CD14-positive monocyte (primary cell): ENCODE measurements around the gene JMJD1C. TPM values are rescaled to one million over a fixed set of nuclear protein-coding genes. Genes with fewer than 3 reads are reported as not detected.

ENCODE experiments used
- DNase-seq, 3 donors: peaks; one replicate each; pipeline ENCODE4 v3.0.0-alpha.2; 2011 to 2022
- H2AFZ ChIP-seq: 2 replicates; pipeline ENCODE4 v1.6.0; 2012; ENCODE audit warnings: mild to moderate bottlenecking, low read depth, low read length, inconsistent platforms; ENCODE audit not compliant: insufficient read depth, poor library complexity, severe bottlenecking
- H3K27ac ChIP-seq, 2 donors: 1 replicate in 1 of 2; 2 replicates in 1 of 2; pipeline ENCODE4 v1.5.1; 2012 to 2013; ENCODE audit warnings: low read length in 2 of 2, control low read depth in 1 of 2, inconsistent platforms in 1 of 2, low read depth in 1 of 2, mild to moderate bottlenecking in 1 of 2
- H3K27me3 ChIP-seq, 2 donors: one replicate each; pipeline versions ENCODE4 v1.6.0 to v1.6.1; 2011 to 2013; ENCODE audit warnings: low read length in 2 of 2; ENCODE audit not compliant: control insufficient read depth in 2 of 2, insufficient read depth in 2 of 2
- H3K36me3 ChIP-seq, 2 donors: replicated peaks in 1 of 2; 1 replicate in 1 of 2; 2 replicates in 1 of 2; pipeline versions ENCODE4 v1.5.1 to v1.6.1; 2012 to 2013; ENCODE audit warnings: low read length in 2 of 2, control low read depth in 1 of 2, inconsistent platforms in 1 of 2, mild to moderate bottlenecking in 1 of 2; ENCODE audit not compliant: insufficient read depth in 2 of 2, control insufficient read depth in 1 of 2
- H3K4me1 ChIP-seq, 2 donors: 1 replicate in 1 of 2; 2 replicates in 1 of 2; pipeline versions ENCODE4 v1.5.1 to v1.6.1; 2012 to 2013; ENCODE audit warnings: low read length in 2 of 2, control low read depth in 1 of 2, inconsistent platforms in 1 of 2, mild to moderate bottlenecking in 1 of 2, moderate library complexity in 1 of 2; ENCODE audit not compliant: insufficient read depth in 2 of 2, control insufficient read depth in 1 of 2
- H3K4me2 ChIP-seq: replicated peaks from 2 replicates; pipeline ENCODE3; 2012; ENCODE audit warnings: low read length, moderate library complexity, mild to moderate bottlenecking; ENCODE audit not compliant: poor library complexity, severe bottlenecking; ENCODE audit errors: extremely low read depth
- H3K4me3 ChIP-seq, 3 experiments: fragments of 200-600 bp in 1 of 3; sonication (generic) in 1 of 3; replicated peaks in 1 of 3; 1 replicate in 2 of 3; 2 replicates in 1 of 3; pipeline ENCODE4 v1.5.1; 2011 to 2013; ENCODE audit warnings: low read length in 3 of 3, mild to moderate bottlenecking in 3 of 3, control low read depth in 2 of 3, low read depth in 2 of 3, inconsistent platforms in 1 of 3, moderate library complexity in 1 of 3
- H3K79me2 ChIP-seq: 2 replicates; pipeline ENCODE4 v1.6.0; 2012; ENCODE audit warnings: mild to moderate bottlenecking, control low read depth, inconsistent platforms, low read length, moderate library complexity; ENCODE audit not compliant: insufficient read depth
- H3K9ac ChIP-seq: 2 replicates; pipeline ENCODE4 v1.6.0; 2017; ENCODE audit warnings: low read length, mild to moderate bottlenecking; ENCODE audit not compliant: insufficient read depth, poor library complexity, severe bottlenecking
- H3K9me3 ChIP-seq, 2 donors: replicated peaks in 1 of 2; 1 replicate in 1 of 2; 2 replicates in 1 of 2; pipeline versions ENCODE4 v1.5.1 to v1.6.1; 2012 to 2013; ENCODE audit warnings: low read length in 2 of 2, control low read depth in 1 of 2; ENCODE audit not compliant: control insufficient read depth in 1 of 2, insufficient read depth in 1 of 2
- H4K20me1 ChIP-seq: 2 replicates; pipeline ENCODE4 v1.6.0; 2012; ENCODE audit warnings: mild to moderate bottlenecking, low read length, control low read depth, moderate library complexity; ENCODE audit not compliant: insufficient read depth
- H3K27ac Mint-ChIP-seq, 7 donors: one replicate each; pipeline ENCODE4 v1.8.0; 2020; ENCODE audit warnings: mild to moderate bottlenecking in 7 of 7, mixed read lengths in 7 of 7, moderate library complexity in 6 of 7, inconsistent platforms in 2 of 7
- H3K27me3 Mint-ChIP-seq, 3 donors: one replicate each; pipeline ENCODE4 v1.8.0; 2021 to 2022; ENCODE audit warnings: low read depth in 3 of 3, mild to moderate bottlenecking in 3 of 3, mixed read lengths in 3 of 3, moderate library complexity in 3 of 3, inconsistent platforms in 1 of 3
- H3K36me3 Mint-ChIP-seq, 2 donors: one replicate each; pipeline ENCODE4 v1.8.0; 2020; ENCODE audit warnings: mixed read lengths in 2 of 2, inconsistent platforms in 1 of 2, mild to moderate bottlenecking in 1 of 2
- H3K4me1 Mint-ChIP-seq: one replicate; pipeline ENCODE4 v1.8.0; 2020; ENCODE audit warnings: mild to moderate bottlenecking, mixed read lengths
- H3K4me3 Mint-ChIP-seq, 2 donors: one replicate each; pipeline ENCODE4 v1.8.0; 2020; ENCODE audit warnings: mild to moderate bottlenecking in 2 of 2, mixed read lengths in 2 of 2, moderate library complexity in 1 of 2
- H3K9me3 Mint-ChIP-seq, 7 donors: one replicate each; pipeline ENCODE4 v1.8.0; 2020 to 2022; ENCODE audit warnings: mixed read lengths in 7 of 7, mild to moderate bottlenecking in 6 of 7, moderate library complexity in 6 of 7, inconsistent platforms in 2 of 7
- CTCF ChIP-seq: fragments of 200-600 bp; IDR thresholded peaks from one replicate; pipeline ENCODE4 v1.8.0; 2022; ENCODE audit warnings: antibody characterized with exemption, mild to moderate bottlenecking
- WGBS: methylation state at CpG from one replicate; pipeline ENCODE4 v1.1.5; 2013; ENCODE audit warnings: missing lambda C conversion rate; ENCODE audit not compliant: insufficient coverage; 5-methylcytosine and 5-hydroxymethylcytosine counted together
- intact Hi-C, 2 donors: fragments of 100-400 bp; cut with micrococcal nuclease; formaldehyde crosslinking; loops; one replicate each; pipeline versions ENCODE4 v1.15.0 to v1.15.1; 2023
- polyA plus RNA-seq, 3 donors: library from polyadenylated mRNA; depleted of rRNA in 1 of 3; unstranded in 2 of 3; stranded (reverse) in 1 of 3; fragments of 300-500 nt in 2 of 3; fragments of >200 nt in 1 of 3; fragmentation: Illumina TruSeq in 2 of 3; gene quantifications; 1 replicate in 2 of 3; 2 replicates in 1 of 3; pipeline ENCODE4 v1.2.3, GENCODE V29; 2012 to 2021

Gene JMJD1C
- polyA plus RNA-seq, 3 donors = 27.8 to 84.8 (median 46.5) TPM

DNA sequence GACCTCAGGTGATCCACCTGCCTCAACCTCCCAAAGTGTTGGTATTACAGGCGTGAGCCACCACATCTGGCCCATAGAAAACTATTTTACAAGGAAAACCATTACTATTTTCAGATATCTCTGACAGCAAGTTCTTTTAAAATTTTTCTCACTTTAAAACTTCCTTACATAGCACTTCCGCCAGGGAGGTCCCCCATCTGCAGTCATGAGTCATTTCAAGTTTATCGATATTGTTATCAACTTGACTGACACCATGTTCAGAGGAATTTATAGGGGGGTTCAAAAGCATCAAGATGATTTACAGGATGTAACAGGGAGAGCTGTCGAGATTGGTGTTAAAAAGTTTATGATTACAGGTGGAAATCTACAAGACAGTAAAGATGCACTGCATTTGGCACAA, 243.8 kb downstream of the JMJD1C start:
- H3K4me2 ChIP-seq = no peak overlapping the region
- H4K20me1 ChIP-seq = peaks cover 100% of the 10 kb centered on the region
- H3K4me1 Mint-ChIP-seq = peaks cover 42% of the 10 kb centered on the region
- no peak overlapping the region for H3K27ac Mint-ChIP-seq
- intact Hi-C loops = loop anchor here (5.0 kb wide), 1 partner anchor 35 kb away; no protein-coding TSS in a partner anchor
- no peak for DNase-seq
- H3K27me3 Mint-ChIP-seq = peaks cover 0 to 3% (median 1%) of the 10 kb centered on the region in 3 donors
- H3K9me3 ChIP-seq = no peaks in the 10 kb centered on the region
- TF ChIP-seq CTCF = no peak
- no peak overlapping the region for H3K9ac ChIP-seq
- WGBS = 100% methylated on average over 2 of the region's 4 CpGs
- H3K27me3 ChIP-seq = no peaks in the 10 kb centered on the region
- no peak overlapping the region for H3K4me3 ChIP-seq
- no peak overlapping the region for H3K4me3 Mint-ChIP-seq
- no peaks in the 10 kb centered on the region for H3K9me3 Mint-ChIP-seq
- peaks cover 0 to 14% of the 10 kb centered on the region in 2 donors for H3K36me3 ChIP-seq
- H2AFZ ChIP-seq = no peak overlapping the region
- H3K27ac ChIP-seq = no peak overlapping the region
- H3K36me3 Mint-ChIP-seq = peaks cover 27 to 33% of the 10 kb centered on the region in 2 donors
- peaks cover 12 to 27% of the 10 kb centered on the region in 2 donors for H3K4me1 ChIP-seq
- H3K79me2 ChIP-seq = peaks cover 97% of the 10 kb centered on the region

GRCh38 chr10:63219749-63220148, 246.0 kb downstream of the JMJD1C start:
- H3K4me3 ChIP-seq = no peak overlapping the region
- no peaks in the 10 kb centered on the region for H3K27me3 ChIP-seq
- peak in 2 of 3 donors; percentile 26 to 34 for DNase-seq
- peaks cover 37 to 44% of the 10 kb centered on the region in 2 donors for H3K36me3 Mint-ChIP-seq
- peaks cover 14 to 35% of the 10 kb centered on the region in 2 donors for H3K4me1 ChIP-seq
- intact Hi-C loops = loop anchor here (5.0 kb wide), 1 partner anchor 38 kb away; no protein-coding TSS in a partner anchor
- H3K4me3 Mint-ChIP-seq = no peak overlapping the region
- H3K27ac ChIP-seq = no peak overlapping the region
- no peak overlapping the region for H2AFZ ChIP-seq
- H3K9ac ChIP-seq = no peak overlapping the region
- H3K79me2 ChIP-seq = peaks cover 92% of the 10 kb centered on the region
- peaks cover 17 to 30% of the 10 kb centered on the region in 2 donors for H3K36me3 ChIP-seq
- peaks cover 100% of the 10 kb centered on the region for H4K20me1 ChIP-seq
- no peaks in the 10 kb centered on the region for H3K27me3 Mint-ChIP-seq
- TF ChIP-seq CTCF = no peak
- no peaks in the 10 kb centered on the region for H3K9me3 ChIP-seq
- peaks cover 39% of the 10 kb centered on the region for H3K4me1 Mint-ChIP-seq
- peak overlapping the region in 1 of 7 donors; percentile 33 for H3K27ac Mint-ChIP-seq
- H3K9me3 Mint-ChIP-seq = no peaks in the 10 kb centered on the region
- peak overlapping the region; percentile 29 for H3K4me2 ChIP-seq
- WGBS = no CpG with 5 or more reads among the region's 5 CpGs
